K562 (cell line): Measurements from ENCODE around the gene ATP6V1F. TPM values are rescaled to one million over a fixed set of nuclear protein-coding genes. Genes with fewer than 3 reads are reported as not detected.

Experiments
- ADNP ChIP-seq: fragments of 200-800 bp; sonication (Bioruptor generic); IDR thresholded peaks from 2 replicates; pipeline ENCODE4 v1.6.1; 2016; ENCODE audit warnings: missing genetic modification characterization, missing compliant biosample characterization
- CBFA2T3 ChIP-seq: fragments of 450-650 bp; IDR thresholded peaks from 2 replicates; pipeline ENCODE4 v1.6.1; 2017
- JUN ChIP-seq, 2 experiments: sonication (generic) in 1 of 2; formaldehyde crosslinking in 1 of 2; IDR thresholded peaks; 2 replicates each; pipeline versions ENCODE4 v1.6.1 to v1.8.0; 2012 to 2022; ENCODE audit warnings: borderline replicate concordance in 2 of 2, mild to moderate bottlenecking in 2 of 2, improper control_type of control experiment in 1 of 2, low read depth in 1 of 2, low read length in 1 of 2, missing genetic modification reagents in 1 of 2
- MAFK ChIP-seq: IDR thresholded peaks from 2 replicates; pipeline ENCODE4 v1.6.1; 2011; ENCODE audit warnings: low read length, improper control_type of control experiment
- MXI1 ChIP-seq: IDR thresholded peaks from 2 replicates; pipeline ENCODE4 v1.6.1; 2011; ENCODE audit warnings: low read depth, mild to moderate bottlenecking, improper control_type of control experiment, low read length
- PHF21A ChIP-seq: fragments of 450-650 bp; IDR thresholded peaks from 2 replicates; pipeline ENCODE4 v1.6.1; 2017; ENCODE audit warnings: low read depth, borderline replicate concordance
- POLR3G ChIP-seq: IDR thresholded peaks from 2 replicates; pipeline ENCODE4 v1.6.1; 2011; ENCODE audit not compliant: insufficient read length, insufficient replicate concordance; ENCODE audit errors: extremely low read depth
- SMARCB1 ChIP-seq: IDR thresholded peaks from 2 replicates; pipeline ENCODE4 v1.6.1; 2011; ENCODE audit warnings: improper control_type of control experiment, low read depth; ENCODE audit not compliant: insufficient read length
- SRSF7 ChIP-seq: fragments of 200-400 bp; formaldehyde crosslinking; optimal IDR thresholded peaks from 2 replicates; pipeline ENCODE3; 2017; ENCODE audit warnings: mild to moderate bottlenecking, low read depth, low read length
- TAL1 ChIP-seq: fragments of 450-650 bp; IDR thresholded peaks from 2 replicates; pipeline ENCODE4 v1.6.1; 2016; ENCODE audit warnings: mild to moderate bottlenecking
- TCF7 ChIP-seq: sonication (generic); IDR thresholded peaks from 2 replicates; pipeline ENCODE4 v1.6.1; 2016; ENCODE audit warnings: antibody characterized with exemption, borderline replicate concordance
- WHSC1 ChIP-seq: IDR thresholded peaks from one replicate; pipeline ENCODE4 v1.6.1; 2012; ENCODE audit warnings: low read length, control low read depth, inconsistent platforms
- ZNF384 ChIP-seq: IDR thresholded peaks from 2 replicates; pipeline ENCODE4 v1.6.1; 2012; ENCODE audit warnings: low read depth, low read length, improper control_type of control experiment
- ZSCAN32 ChIP-seq: fragments of 450-650 bp; formaldehyde crosslinking; IDR thresholded peaks from 2 replicates; pipeline ENCODE4 v1.4.0; 2020; ENCODE audit warnings: mild to moderate bottlenecking, moderate library complexity
- ZZZ3 ChIP-seq: fragments of 450-650 bp; IDR thresholded peaks from 2 replicates; pipeline ENCODE4 v1.6.1; 2016; ENCODE audit warnings: antibody characterized with exemption, mild to moderate bottlenecking, moderate library complexity
- polyA plus RNA-seq, 8 experiments: library from polyadenylated mRNA; depleted of rRNA in 4 of 8; stranded (reverse) in 5 of 8; unstranded in 3 of 8; fragments of >200 nt; fragmentation: Nextera tagmentation in 2 of 8; fragmentation: Illumina TruSeq in 1 of 8; extraction: Ambion mirVana in 2 of 8; extraction: Trizol in 1 of 8; gene quantifications; 2 replicates each; pipeline versions ENCODE4 v1.2.1 to v1.2.3, GENCODE V29; 2011 to 2014; ENCODE audit warnings: inconsistent platforms in 1 of 8, missing spikeins in 1 of 8
- total RNA-seq, 7 experiments: library from RNA; depleted of rRNA in 6 of 7; stranded (reverse); fragments of >200 nt in 6 of 7; fragmentation: Illumina TruSeq in 2 of 7; extraction: Trizol in 2 of 7; gene quantifications; 2 replicates each; pipeline versions ENCODE4 v1.2.1 to v1.2.3, GENCODE V29; 2011 to 2021; ENCODE audit warnings: low replicate concordance in 1 of 7
- TF ChIP-seq, protein P1 (sequence below): fragments of 450-650 bp; formaldehyde crosslinking; IDR thresholded peaks from 2 replicates; pipeline ENCODE4 v1.4.0; 2020; ENCODE audit warnings: mild to moderate bottlenecking, moderate library complexity
- TF ChIP-seq, protein P2 (sequence below), 2 experiments: fragments of 450-650 bp in 1 of 2; sonication (generic) in 1 of 2; formaldehyde crosslinking in 1 of 2; IDR thresholded peaks in 1 of 2; conservative IDR thresholded peaks in 1 of 2; 2 replicates each; pipeline versions ENCODE4 v1.6.1 to v1.8.1; 2016 to 2023; ENCODE audit warnings: mild to moderate bottlenecking in 2 of 2, moderate library complexity in 2 of 2, inconsistent platforms in 1 of 2, missing genetic modification reagents in 1 of 2
- TF ChIP-seq, protein P3 (sequence below), 2 experiments: fragments of 450-650 bp in 1 of 2; IDR thresholded peaks; 2 replicates each; pipeline ENCODE4 v1.6.1; 2011 to 2017; ENCODE audit warnings: low read depth in 2 of 2, antibody characterized with exemption in 1 of 2, borderline replicate concordance in 1 of 2, low read length in 1 of 2, mild to moderate bottlenecking in 1 of 2, mixed read lengths in 1 of 2; ENCODE audit not compliant: control insufficient read depth in 1 of 2

The ATP6V1F gene
- total and polyA plus RNA-seq, 9 of the 15 experiments (the other 6 are each of a cell fraction or from before 2014, with no cell fraction given), result 206 to 1,123 (median 542) TPM

DNA sequence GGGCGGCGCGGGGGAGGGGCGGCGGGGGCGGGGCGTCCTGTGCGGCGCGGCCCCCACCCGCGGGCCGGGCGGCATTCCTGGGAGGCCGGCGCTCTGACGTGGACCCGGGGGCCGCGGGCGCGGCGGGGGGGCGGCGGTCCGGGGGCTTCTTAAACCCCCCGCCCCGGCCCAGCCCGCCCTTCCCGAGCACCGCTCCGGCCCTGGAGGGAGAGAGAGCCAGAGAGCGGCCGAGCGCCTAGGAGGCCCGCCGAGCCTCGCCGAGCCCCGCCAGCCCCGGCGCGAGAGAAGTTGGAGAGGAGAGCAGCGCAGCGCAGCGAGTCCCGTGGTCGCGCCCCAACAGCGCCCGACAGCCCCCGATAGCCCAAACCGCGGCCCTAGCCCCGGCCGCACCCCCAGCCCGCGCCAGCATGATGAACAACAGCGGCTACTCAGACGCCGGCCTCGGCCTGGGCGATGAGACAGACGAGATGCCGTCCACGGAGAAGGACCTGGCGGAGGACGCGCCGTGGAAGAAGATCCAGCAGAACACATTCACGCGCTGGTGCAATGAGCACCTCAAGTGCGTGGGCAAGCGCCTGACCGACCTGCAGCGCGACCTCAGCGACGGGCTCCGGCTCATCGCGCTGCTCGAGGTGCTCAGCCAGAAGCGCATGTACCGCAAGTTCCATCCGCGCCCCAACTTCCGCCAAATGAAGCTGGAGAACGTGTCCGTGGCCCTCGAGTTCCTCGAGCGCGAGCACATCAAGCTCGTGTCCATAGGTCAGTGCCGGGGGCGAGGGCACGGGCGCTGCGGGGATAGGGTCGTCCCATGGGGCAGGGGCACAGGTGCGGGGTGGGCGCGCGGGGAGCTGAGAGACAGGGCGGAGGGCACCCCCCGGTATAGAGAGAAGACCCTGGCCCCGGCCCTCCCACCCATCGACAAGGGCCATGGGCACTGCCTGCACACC is 32.2 kb upstream of the ATP6V1F start, which contains the start of gene FLNC (continued):
- TF ChIP-seq ZSCAN32 (CRISPR knock-in tag) (no peak), MXI1 (no peak), PHF21A (no peak), ZZZ3 (no peak), SRSF7 (no peak), MAFK (no peak), JUN (IDR thresholded peaks at IDR 0.05; ENCODE audit: borderline replicate concordance, low read depth, low read length) (no peak), JUN (CRISPR knock-in tag; IDR thresholded peaks at IDR 0.05; ENCODE audit: borderline replicate concordance) (no peak; the same call in 1 of the 2 replicates), ZNF384 (no peak), CBFA2T3 (no peak), POLR3G (no peak), SMARCB1 (no peak), WHSC1 (no peak), ADNP (tag) (no peak), TCF7 (no peak), TAL1 (no peak)
- TF ChIP-seq, protein P1, sequence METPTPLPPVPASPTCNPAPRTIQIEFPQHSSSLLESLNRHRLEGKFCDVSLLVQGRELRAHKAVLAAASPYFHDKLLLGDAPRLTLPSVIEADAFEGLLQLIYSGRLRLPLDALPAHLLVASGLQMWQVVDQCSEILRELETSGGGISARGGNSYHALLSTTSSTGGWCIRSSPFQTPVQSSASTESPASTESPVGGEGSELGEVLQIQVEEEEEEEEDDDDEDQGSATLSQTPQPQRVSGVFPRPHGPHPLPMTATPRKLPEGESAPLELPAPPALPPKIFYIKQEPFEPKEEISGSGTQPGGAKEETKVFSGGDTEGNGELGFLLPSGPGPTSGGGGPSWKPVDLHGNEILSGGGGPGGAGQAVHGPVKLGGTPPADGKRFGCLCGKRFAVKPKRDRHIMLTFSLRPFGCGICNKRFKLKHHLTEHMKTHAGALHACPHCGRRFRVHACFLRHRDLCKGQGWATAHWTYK (CRISPR knock-in tag), result no peak
- TF ChIP-seq, protein P2, sequence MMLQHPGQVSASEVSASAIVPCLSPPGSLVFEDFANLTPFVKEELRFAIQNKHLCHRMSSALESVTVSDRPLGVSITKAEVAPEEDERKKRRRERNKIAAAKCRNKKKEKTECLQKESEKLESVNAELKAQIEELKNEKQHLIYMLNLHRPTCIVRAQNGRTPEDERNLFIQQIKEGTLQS (IDR thresholded peaks at IDR 0.05), result no peak
- TF ChIP-seq, protein P2 (CRISPR knock-in tag; conservative IDR thresholded peaks at IDR 0.05), result no peak
- TF ChIP-seq, protein P3, sequence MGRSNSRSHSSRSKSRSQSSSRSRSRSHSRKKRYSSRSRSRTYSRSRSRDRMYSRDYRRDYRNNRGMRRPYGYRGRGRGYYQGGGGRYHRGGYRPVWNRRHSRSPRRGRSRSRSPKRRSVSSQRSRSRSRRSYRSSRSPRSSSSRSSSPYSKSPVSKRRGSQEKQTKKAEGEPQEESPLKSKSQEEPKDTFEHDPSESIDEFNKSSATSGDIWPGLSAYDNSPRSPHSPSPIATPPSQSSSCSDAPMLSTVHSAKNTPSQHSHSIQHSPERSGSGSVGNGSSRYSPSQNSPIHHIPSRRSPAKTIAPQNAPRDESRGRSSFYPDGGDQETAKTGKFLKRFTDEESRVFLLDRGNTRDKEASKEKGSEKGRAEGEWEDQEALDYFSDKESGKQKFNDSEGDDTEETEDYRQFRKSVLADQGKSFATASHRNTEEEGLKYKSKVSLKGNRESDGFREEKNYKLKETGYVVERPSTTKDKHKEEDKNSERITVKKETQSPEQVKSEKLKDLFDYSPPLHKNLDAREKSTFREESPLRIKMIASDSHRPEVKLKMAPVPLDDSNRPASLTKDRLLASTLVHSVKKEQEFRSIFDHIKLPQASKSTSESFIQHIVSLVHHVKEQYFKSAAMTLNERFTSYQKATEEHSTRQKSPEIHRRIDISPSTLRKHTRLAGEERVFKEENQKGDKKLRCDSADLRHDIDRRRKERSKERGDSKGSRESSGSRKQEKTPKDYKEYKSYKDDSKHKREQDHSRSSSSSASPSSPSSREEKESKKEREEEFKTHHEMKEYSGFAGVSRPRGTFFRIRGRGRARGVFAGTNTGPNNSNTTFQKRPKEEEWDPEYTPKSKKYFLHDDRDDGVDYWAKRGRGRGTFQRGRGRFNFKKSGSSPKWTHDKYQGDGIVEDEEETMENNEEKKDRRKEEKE (IDR thresholded peaks at IDR 0.05; ENCODE audit: borderline replicate concordance in 1 of 2, control insufficient read depth in 1 of 2, low read depth in 2 of 2, low read length in 1 of 2), result no peak
